Tibial nerve (tissue), 4 donors: Measurements from ENCODE around the gene TRAPPC4.

Source experiments
- CTCF ChIP-seq, 5 experiments: fragments of 200-600 bp in 3 of 5; fragments of 450-650 bp in 2 of 5; sonication (generic) in 3 of 5; IDR thresholded peaks; one replicate each; pipeline ENCODE4 v1.5.1; 2016 to 2019; ENCODE audit warnings: antibody characterized with exemption in 5 of 5, mild to moderate bottlenecking in 3 of 5, moderate library complexity in 2 of 5
- EP300 ChIP-seq, 2 donors: sonication (generic); formaldehyde crosslinking; IDR thresholded peaks; one replicate each; pipeline ENCODE4 v1.6.1; 2017; ENCODE audit warnings: antibody characterized with exemption in 2 of 2, mild to moderate bottlenecking in 1 of 2
- POLR2A ChIP-seq, 2 donors: fragments of 450-650 bp; IDR thresholded peaks; one replicate each; pipeline ENCODE4 v1.6.1; 2017; ENCODE audit warnings: antibody characterized with exemption in 2 of 2, mild to moderate bottlenecking in 2 of 2, moderate library complexity in 2 of 2

- TF ChIP-seq CTCF (IDR thresholded peaks at IDR 0.05) (peak in 3 of 5 experiments; percentile 93), POLR2A (IDR thresholded peaks at IDR 0.05) (peak in 1 of 2 donors; percentile 40), EP300 (IDR thresholded peaks at IDR 0.05) (peak; percentile 87 to 90)
Measured at GRCh38 chr11:119030329-119031047, 11.9 kb downstream of the TRAPPC4 start, which contains the start of gene SLC37A4.
